HG03342 (cell line): Measurements from ENCODE around the gene GKN2.
"Not testable (repeated sequence)": the region's sequence is repeated elsewhere in the genome, so short reads cannot be mapped to it uniquely, and the experiment has no call there.

Experiments
- ATAC-seq: cut with Tn5 transposase; IDR thresholded peaks from one replicate; pipeline ENCODE4 v1.9.1; 2021; ENCODE audit warnings: mild to moderate bottlenecking, moderate library complexity; ENCODE audit not compliant: unreplicated experiment

GKN2 gene

DNA sequence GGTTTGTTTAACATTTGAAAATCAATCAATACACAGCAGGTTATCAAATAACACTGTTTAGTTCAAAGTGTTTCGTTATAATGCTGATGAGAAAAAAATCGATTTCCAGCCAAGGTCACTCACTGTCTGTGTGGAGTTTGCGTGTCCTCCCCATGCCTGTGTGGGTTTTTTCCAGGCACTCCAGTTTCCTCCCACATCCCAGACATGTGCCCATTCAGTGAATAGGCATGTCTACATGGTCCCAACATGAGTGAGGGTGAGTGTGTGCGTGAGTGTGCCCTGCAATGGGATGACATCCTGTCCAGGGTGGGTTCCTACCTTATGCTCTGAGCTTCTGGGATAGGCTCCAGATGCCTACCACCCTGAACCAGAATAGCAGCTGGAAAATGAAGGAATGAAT lies 8.7 kb upstream of the GKN2 start:
- ATAC-seq = no peak

DNA sequence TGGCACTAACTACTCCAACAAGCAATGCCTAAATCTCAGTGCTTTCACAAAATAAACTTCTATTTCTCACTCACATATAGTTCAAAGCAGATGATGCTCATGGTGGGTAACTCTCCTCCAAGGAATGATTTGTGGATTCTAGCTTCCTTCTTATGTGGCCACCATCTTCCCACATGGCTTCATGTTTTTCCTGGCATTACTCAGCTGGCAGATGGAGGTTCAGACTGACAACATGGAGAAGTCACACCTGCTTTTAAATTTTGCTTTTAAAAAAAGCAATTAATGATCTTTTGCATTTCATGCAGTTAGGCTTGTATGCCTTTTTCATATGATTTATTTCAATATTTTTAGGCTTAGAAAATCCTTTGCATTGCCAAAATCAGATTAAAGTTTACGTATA lies 6.3 kb upstream of the GKN2 start:
- no peak for ATAC-seq

DNA sequence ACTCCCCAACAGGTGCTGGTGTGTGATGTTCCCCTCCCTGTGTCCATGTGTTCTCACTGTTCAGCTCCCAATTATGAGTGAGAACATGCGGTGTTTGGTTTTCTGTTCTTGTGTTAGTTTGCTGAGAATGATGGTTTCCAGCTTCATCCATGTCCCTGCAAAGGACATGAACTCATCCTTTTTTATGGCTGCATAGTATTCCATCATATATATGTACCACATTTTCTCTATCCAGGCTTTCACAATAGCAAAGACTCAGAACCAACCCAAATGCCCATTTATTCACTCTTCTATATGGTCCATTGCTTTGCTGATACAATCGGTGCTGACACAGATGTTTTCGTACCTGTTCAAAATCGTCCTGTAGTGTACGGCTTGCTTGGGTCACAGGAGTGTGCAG lies 2.7 kb upstream of the GKN2 start:
- ATAC-seq = not testable (repeated sequence)

DNA sequence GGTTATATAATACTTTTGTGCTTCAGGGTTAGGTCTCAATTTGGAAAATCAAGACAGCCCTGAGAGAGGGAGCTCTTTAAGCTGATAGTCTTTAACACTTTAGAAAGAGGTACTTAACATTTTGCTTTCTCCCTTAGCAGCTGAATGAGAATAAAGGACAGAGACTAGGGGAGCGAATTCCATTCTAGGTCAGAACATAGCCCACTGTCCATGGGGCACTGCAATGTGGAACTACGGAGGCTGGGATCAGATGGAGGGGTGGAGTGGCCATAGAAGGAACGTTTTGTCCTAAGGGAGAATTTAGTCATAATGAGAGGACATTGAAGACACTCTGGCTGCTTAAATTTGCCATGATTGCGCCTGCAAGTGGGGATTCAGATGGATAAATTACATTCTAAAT lies 794 bp downstream of the GKN2 start:
- no peak for ATAC-seq

DNA sequence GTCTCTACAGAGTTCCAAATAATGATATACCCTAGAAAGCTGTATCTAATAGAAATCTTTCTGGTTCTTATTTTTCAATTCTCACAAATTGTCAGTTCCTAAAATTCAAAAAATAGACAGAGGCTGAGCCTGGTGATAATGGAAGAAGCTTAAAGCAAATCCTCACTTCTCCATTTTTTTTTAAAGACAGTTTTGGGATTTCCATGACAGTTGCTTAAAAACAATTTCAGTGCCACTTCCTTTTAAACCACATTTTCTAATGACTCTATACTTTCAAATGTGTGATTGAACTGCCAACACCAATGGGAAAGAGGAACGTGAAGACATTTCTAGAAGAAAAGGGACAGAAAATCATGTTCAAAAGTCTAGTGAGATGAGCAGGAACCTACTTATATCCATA lies 4.0 kb downstream of the GKN2 start:
- no peak for ATAC-seq

DNA sequence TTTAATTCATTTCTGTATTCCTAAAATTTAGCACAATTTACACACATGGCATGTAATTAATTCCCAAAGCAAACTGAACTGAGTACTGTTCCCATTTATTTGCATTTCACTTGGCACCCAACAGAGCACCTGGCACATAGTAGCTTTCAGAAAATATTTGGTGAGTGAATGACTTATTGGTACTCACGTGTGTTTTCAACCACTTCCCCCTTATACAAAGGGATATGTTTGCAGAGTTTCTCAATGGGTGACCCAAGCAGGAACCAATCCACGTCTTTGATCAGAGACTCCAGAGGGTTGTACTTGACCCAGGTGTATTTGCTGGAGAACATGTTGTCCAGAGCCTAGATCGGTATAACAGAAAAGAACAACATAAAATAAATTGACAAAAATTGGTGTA lies 6.6 kb downstream of the GKN2 start:
- ATAC-seq = no peak

DNA sequence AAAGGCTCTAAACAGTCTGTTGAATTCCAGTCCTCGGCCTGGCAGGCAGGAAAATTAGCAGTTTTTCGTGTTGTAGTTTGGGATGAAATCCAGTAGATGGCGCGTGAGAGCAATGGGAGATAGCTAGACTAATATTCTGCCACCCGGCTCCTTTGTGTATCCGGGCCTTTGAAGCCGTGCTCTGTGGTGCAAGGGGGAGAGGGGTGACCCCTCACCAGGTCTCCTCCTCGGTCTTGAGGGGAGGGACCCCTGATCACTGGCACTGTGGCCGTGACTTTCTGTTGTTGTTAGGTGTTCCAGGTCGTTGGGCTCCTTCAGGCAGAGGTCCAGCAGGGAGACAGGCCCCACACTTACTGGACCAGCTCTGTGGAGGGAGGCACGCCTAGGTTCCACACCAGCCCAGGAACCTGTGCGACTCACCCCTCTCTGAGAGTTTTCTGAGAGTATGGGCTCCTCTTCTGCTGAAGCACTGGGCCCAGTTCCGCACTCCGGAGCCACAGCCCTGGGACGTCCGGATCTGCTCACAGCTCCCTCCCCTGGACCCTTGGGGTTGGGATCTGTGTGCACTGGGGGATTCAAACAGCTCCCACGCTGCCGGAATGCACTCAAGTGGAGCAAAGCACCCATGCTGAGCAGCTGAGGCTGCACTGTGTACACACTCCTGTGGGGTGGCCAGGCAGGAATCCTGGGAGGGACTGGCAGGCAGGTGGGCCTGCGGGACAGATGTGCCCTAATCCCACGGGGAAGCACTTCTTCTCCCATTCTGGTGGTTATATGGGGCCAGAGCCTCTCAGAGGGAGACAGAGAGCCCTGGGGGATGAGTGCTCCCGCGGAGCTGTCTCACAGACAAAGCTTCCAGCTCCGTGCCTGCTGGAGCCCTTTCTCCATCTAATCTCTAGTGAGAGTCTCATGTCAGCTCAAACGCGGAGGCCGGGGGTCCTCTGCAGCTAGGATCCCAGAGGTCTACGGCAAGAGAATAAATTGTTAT lies 8.8 kb downstream of the GKN2 start:
- peak; percentile 49 for ATAC-seq

DNA sequence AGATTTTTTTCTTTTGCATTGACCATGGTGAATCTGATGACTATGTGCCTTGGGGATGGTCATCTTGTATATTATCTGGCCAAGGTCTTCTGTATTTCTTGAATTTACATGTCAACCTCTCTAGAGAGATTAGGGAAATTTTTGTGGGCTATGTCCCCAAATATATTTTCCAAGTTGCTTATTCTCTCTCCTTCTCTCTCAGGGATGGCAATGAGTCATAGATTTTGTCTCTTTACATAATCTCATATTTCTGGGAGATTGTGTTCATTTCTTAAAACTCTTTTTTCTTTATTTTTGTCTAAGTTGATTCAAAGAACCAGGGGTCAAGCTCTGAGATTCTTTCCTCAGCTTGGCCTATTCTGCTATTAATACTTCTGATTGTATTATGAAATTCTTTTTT lies 9.9 kb downstream of the GKN2 start:
- ATAC-seq = no peak

DNA sequence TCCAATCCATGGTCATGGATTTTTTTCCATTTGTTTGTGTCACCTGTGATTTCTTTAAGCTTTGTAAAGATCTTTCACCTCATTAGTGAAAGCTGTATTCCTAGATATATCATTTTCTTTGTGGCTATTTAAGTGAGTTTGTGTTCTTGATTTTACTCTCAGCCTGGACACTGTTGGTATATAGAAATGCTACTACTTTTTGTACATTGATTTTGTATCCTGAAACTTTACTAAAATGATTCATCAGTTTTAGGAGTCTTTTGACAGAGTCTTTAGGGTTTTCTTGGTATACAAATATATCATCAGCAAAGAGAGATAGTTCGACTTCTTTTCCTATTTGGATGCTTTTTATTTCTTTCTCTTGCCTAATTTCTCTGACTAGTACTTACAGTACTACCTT lies 12.3 kb downstream of the GKN2 start:
- no peak for ATAC-seq

DNA sequence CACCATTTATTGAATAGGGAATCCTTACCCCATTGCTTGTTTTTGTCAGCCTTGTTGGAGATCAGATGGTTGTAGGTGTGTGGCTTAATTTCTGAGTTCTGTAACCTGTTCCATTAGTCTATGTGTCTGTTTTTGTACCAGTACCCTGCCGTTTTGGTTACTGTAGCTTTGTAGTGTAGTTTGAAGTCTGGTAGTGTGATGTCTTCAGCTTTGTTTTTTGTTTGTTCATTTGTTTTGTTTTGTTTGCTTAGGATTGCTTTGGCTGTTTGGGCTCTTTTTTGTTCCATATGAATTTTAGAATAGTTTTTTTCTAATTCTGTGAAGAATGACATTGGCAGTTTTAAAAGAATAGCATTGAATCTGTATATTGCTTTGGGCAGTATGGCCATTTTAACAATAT lies 12.7 kb downstream of the GKN2 start:
- ATAC-seq = no peak

DNA sequence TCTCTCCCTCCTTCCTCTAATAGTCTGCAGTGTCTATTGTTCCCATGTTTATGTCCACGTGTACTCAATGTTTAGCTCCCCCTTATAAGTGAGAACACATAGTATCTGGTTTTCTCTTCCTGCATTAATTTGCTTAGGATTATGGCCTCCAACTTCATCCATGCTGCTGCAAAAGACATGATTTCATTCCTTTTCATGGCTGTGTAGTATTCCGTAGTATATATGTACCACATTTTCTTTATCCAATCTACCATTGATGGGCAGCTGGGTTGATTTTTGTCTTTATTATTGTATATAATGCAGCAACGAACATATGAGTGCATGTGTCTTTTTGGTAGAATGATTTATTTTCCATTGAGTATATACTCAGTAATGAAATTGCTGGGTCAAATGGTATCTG lies 13.8 kb downstream of the GKN2 start:
- no peak for ATAC-seq

DNA sequence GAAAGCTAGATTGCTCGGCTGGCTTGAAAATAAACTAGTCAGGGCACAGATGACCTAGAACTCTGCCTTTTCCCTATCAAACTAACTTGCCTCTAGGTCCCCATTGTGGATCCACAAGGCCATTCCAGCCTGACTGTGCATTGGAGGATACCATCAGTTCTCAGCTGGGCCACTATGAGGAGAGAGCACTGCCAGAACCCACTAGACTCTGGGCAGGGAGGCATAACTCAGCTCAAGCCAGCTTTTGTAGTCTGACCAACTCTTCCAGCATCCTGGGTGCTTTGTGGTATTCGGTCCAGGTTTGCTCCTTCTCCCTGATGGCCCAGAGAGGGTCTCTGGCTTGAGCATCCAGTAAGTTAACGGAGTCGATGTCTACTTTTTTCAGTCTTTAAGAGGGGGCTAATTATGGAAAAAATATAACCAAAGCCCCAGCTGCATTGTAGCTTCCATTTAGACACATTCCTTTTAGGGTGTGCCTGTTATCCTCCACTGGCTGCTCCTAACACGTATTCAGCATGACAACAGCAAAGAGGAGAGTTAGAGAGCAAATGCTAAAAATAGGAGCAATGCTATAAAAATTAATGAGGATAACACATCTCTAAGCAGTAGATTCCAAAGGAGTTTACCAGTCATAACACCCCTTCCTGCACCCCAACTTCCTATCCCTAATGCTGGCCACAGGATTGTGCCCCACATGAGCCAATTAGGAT lies 15.2 kb downstream of the GKN2 start:
- no peak for ATAC-seq

DNA sequence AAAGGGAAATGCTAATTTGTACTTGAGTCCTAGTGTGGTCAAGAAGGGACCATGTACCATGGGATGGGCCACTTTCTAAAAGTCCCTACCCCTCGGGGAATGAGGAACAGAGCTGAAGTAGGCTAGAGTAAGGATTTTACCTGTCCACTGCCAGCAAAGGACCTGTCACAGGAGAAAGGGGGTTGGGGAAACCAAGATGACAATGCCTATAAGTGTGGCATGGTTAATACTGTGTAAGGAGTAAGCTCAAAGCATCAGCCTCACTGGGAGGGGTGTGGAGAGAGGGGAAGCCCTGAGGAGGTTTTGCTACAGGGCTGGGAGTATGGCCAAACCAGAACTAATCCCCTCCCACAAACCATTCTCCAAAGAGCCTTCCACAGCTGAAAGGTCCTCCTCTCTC lies 15.8 kb downstream of the GKN2 start:
- no peak for ATAC-seq

DNA sequence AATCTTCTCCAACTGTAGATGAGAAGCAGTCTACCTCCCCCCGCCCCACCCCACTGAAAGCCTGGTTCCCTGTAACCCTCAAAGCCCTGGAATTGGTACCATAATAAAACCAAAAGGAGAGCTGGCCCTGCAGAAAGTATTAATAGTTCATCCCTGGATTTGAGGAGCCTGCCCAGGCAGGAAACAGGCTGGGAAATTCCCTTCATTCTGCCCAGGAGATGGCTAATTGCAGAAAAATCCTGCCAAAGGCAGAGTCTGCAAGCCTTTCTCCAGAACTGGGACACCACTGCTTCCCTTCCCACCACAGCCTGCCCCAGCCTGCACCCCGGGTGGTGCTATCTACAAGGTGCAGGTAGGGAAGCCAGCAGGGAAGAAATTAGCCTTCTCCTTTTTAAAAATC lies 16.3 kb downstream of the GKN2 start:
- ATAC-seq = no peak

DNA sequence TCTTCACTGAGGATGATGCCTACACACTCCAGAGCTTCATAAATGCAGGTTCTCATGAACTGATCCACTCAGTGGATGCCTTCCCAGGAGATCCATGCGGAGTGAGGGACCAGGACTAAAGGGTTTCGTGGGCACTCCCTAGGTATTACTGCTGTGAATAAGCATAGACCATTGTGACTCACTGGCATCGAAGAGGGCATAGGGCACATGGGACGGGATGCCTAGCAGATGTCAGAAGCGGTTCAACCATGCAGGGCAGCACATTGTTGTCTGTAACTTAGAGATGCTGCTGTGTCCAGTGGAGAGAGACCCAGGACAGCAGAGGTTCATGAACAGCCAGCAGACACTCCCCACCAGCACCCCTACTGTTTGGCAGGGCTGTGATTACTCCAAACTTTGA lies 17.2 kb downstream of the GKN2 start:
- no peak for ATAC-seq

DNA sequence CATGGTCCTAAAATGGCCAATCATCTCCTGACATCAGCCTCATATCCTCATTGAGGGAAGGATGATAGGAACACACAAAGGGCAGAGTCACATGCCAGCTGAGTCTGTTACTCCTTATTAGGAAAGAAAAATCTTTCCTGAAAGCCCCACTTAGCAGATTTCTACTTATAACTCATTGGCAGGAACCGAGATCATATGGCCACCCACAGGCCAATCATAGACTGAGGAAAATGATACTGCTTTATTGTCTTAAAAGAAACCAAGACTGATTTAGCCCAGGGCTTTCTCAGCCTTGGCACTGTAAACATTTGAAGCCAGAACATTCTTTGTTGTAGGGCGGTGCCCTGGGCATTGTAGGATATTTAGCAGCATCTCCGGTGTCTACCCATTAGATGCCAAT lies 18.7 kb downstream of the GKN2 start:
- ATAC-seq = no peak

DNA sequence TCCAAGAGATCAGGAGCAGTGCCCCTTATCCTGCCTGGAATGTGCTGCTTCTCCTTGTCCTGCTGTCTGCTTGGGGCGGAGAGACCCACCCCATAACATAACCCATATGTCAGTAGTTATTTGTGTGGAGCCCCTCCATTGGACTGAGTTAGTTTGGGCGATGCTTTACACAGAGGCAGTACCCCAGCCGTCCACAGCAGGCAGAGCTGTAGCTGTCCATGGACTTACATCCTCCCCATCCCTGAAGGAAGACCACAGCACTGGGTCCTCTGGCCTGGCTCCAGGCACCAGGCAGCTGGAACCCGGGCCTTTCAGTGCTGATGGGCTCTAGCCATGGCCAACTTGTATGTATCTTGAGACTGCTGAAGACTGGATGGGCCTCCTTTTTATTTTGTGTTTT lies 20.3 kb downstream of the GKN2 start:
- ATAC-seq = no peak

DNA sequence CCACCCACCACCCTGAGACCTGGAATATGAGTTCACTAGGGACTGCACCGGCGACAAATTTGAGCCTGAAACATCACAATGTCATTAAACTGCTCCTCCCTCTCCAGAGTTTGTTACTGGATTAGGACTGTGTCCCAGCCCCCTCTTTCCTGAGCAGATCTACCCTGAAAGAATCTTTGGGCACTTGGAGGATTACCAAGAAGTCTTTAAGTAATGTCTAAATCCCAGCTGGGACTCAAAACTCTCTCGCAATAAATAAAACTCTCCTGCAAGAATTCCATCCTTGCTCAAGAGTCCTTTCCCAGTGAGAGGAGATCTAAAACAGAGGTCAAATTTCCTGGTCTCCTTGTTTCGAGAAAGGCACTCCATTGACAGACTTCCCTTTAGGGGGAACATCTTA lies 20.9 kb downstream of the GKN2 start:
- no peak for ATAC-seq

DNA sequence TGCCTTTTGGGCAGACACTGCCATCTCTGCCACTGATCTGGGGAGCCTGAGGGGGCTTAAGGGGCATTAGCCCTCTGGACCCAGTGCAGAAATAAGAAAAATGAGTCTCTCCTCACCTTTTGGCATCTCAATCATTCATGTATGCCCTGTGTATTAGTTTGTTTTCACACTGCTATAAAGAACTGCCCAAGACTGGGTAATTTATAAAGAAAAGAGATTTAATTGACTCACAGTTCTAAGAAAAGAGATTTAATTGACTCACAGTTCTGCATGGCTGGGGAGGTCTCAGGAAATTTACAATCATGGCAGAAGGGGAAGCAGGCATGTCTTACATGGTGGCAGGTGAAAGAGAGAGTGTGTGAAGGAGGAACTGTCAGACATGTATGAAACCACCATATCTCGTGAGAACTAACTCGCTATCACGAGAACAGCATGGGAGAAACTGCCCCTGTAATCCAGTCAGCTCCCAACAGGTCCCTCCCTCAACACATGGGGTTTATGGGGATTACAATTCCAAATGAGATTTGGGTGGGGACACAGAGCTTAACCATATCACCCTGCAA lies 21.5 kb downstream of the GKN2 start:
- ATAC-seq = no peak

DNA sequence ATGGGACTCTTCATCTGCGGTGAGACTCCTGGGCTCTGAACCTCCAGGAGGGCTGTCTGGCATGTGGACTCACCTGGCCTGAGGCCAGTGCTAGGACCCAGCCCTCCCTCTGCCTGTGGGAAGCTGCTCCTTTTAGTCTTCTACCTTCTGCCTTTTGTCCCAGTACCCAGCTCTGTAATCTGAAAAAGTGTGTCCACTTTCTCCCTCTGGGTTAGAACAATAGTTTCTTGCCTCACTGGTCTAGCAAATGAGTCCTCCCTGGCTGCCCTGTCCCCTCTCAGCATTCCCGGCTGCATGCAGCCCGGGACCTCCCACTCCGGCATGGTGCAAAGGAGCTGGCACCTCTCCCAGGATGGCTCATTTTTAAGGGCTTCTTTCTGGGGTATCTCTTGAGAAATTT lies 25.9 kb downstream of the GKN2 start:
- no peak for ATAC-seq

DNA sequence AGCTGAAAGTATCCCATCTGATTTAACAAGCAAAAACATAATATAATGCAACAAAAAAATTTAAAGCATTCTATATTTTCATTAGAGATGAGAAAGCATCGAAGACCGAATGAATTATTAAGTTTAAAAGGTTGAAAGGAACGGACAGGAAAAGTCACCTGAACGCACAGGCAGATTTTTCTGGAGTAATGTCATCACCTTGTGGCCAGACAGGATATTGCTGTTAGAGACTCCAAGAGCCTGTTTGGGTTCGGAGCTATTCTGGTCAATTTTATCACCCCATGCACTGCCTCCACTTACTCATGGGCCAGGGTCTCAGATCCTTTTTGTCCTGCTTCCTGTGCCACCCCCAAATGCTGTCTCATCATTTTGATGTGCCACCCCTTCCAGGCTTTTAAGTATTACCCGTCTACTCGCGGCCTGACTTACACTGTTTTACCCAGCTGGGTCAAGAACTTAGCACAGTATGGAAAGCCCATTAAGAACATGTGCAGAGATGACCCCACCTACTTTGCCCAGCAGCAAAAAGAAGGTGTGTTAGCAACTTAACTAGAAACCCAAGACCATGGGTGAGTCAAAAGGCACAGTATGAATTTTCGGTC lies 27.3 kb downstream of the GKN2 start:
- ATAC-seq = peak; percentile 62

DNA sequence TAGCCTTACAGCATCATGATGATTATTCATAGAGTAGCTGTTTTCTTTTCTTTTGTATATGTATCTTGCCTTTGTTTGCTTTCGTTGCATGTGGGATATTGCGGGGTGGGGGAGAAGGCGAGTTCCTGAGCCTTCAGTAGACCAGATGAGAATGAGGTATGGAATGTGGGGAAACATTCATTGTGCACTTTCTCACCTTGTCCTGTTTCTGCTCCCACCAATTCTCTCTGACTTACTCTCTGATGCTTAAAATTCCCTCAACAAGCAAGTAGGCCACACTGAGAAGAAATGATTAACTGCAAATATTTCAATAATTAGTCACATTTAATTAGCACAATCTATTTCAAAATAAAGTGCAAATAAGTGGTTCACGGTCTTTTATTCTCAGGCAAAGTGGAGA lies 31.0 kb downstream of the GKN2 start:
- ATAC-seq = no peak
